GM12891 (cell line): ENCODE results near the gene EVI5L.

ENCODE experiments used
- PAX5 ChIP-seq: IDR thresholded peaks from 2 replicates; pipeline ENCODE4 v1.6.1; 2011; ENCODE audit warnings: low read length, moderate library complexity, mild to moderate bottlenecking; ENCODE audit not compliant: insufficient read depth, severe bottlenecking
- POLR2A ChIP-seq: IDR thresholded peaks from 2 replicates; pipeline ENCODE4 v1.6.1; 2011; ENCODE audit warnings: low read depth, low read length, control low read depth
- POLR2AphosphoS5 ChIP-seq: IDR thresholded peaks from 2 replicates; pipeline ENCODE4 v1.6.1; 2011; ENCODE audit warnings: low read depth, low read length, control low read depth
- POU2F2 ChIP-seq: IDR thresholded peaks from 2 replicates; pipeline ENCODE4 v1.6.1; 2011; ENCODE audit warnings: low read depth, mild to moderate bottlenecking, control low read depth, low read length, moderate library complexity
- SPI1 ChIP-seq: IDR thresholded peaks from 2 replicates; pipeline ENCODE4 v1.6.1; 2011; ENCODE audit warnings: low read depth, low read length, control low read depth
- TAF1 ChIP-seq: IDR thresholded peaks from 2 replicates; pipeline ENCODE4 v1.6.1; 2011; ENCODE audit warnings: low read depth, low read length, control low read depth

DNA sequence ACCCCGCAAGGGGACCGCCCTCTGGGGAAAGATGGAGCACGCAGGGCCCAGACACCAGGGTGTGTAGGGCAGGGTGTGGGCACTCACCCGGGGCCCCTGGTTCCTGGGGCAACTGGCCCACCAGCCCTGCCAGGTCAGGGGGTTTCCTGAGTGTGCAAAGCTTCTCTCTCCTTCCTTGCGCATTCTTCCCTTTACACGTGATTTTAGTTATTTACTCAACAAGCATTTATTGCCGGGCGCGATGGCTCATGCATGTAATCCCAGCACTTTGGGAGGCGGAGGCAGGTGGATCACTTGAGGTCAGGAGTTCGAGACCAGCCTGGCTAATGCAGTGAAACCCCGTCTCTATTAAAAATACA, 23.7 kb downstream of the EVI5L start:
- TF ChIP-seq POLR2AphosphoS5 (no peak), POLR2A (no peak), POU2F2 (no peak), TAF1 (no peak), SPI1 (no peak), PAX5 (no peak)
